A549 (cell line): ENCODE data around the gene ANKDD1A. TPM values are rescaled to one million over a fixed set of nuclear protein-coding genes. Genes with fewer than 3 reads are reported as not detected.

Experiments
- ATAC-seq, 2 experiments: fragments of 200-7000 bp in 1 of 2; fragments of >200 bp in 1 of 2; cut with Nextera tagmentation in 1 of 2; cut with Tn5 transposase in 1 of 2; 3 replicates each; pipeline versions ENCODE4 v1.8.0 to v1.9.1; 2018 to 2020; ENCODE audit warnings: mild to moderate bottlenecking in 1 of 2, moderate library complexity in 1 of 2
- CTCF ChIA-PET: fragments of 300-600 bp; sonication (Branson Sonifier 250); formaldehyde crosslinking; extraction: SDS; loops from one replicate; lab custom pipeline; 2021; ENCODE audit warnings: antibody characterized with exemption, inconsistent platforms; lab: Yijun Ruan, JAX
- POLR2A ChIA-PET: fragments of 350-600 bp; formaldehyde crosslinking; extraction: SDS; loops from one replicate; lab custom pipeline; 2021; ENCODE audit warnings: antibody characterized with exemption, inconsistent platforms; lab: Yijun Ruan, JAX
- DNase-seq, 2 experiments: peaks; one replicate each; pipeline versions ENCODE4 v3.0.0 to v3.0.0-alpha.2; 2011 to 2016; ENCODE audit warnings: low read depth in 1 of 2, low spot score in 1 of 2
- FAIRE-seq: peaks from 2 replicates; lab custom pipeline; 2011; peaks lifted over from hg19 to GRCh38; lab: Jason Lieb, UNC
- H3K27ac ChIP-seq, 2 experiments: fragments of >200 bp; sonication (Bioruptor Twin); formaldehyde crosslinking; 3 replicates each; pipeline ENCODE4 v1.5.1; 2016 to 2017
- H3K4me1 ChIP-seq: fragments of >200 bp; sonication (Bioruptor Twin); formaldehyde crosslinking; 3 replicates; pipeline ENCODE4 v1.6.1; 2016
- H3K4me2 ChIP-seq: fragments of >200 bp; sonication (Bioruptor Twin); formaldehyde crosslinking; 3 replicates; pipeline ENCODE4 v1.6.1; 2016
- H3K4me3 ChIP-seq: fragments of >200 bp; sonication (Bioruptor Twin); formaldehyde crosslinking; 3 replicates; pipeline ENCODE4 v1.5.1; 2016
- H3K9me3 ChIP-seq: fragments of >200 bp; sonication (Bioruptor Twin); formaldehyde crosslinking; 3 replicates; pipeline ENCODE4 v1.6.1; 2016
- BCL3 ChIP-seq: fragments of >200 bp; sonication (Bioruptor Twin); formaldehyde crosslinking; IDR thresholded peaks from 3 replicates; pipeline ENCODE4 v1.6.1; 2016
- CHD2 ChIP-seq: fragments of 150-350 bp; IDR thresholded peaks from 2 replicates; pipeline ENCODE4 v1.6.1; 2014; ENCODE audit warnings: low read length; ENCODE audit not compliant: partially characterized antibody
- CHD4 ChIP-seq: fragments of 200-600 bp; sonication (generic); IDR thresholded peaks from 2 replicates; pipeline ENCODE4 v1.6.1; 2016; ENCODE audit warnings: antibody characterized with exemption, mild to moderate bottlenecking, borderline replicate concordance
- E2F6 ChIP-seq: IDR thresholded peaks from 2 replicates; pipeline ENCODE4 v1.6.1; 2012; ENCODE audit warnings: low read depth, borderline replicate concordance
- EHF ChIP-seq: fragments of 250-450 bp; sonication (Bioruptor Pico); IDR thresholded peaks from 2 replicates; pipeline ENCODE4 v1.5.0; 2020; ENCODE audit warnings: mild to moderate bottlenecking
- EP300 ChIP-seq, 2 experiments: fragments of >200 bp; sonication (Bioruptor Twin); formaldehyde crosslinking; IDR thresholded peaks; 2 replicates in 1 of 2; 3 replicates in 1 of 2; pipeline ENCODE4 v1.6.1; 2016 to 2017
- ESRRA ChIP-seq: fragments of 150-350 bp; IDR thresholded peaks from 2 replicates; pipeline ENCODE4 v1.6.1; 2014; ENCODE audit warnings: mild to moderate bottlenecking, low read length, borderline replicate concordance
- FOSB ChIP-seq: fragments of 250-450 bp; sonication (Bioruptor Pico); IDR thresholded peaks from 2 replicates; pipeline ENCODE4 v1.5.0; 2020; ENCODE audit warnings: mild to moderate bottlenecking, moderate library complexity
- HDAC2 ChIP-seq: fragments of 200-600 bp; sonication (generic); IDR thresholded peaks from 2 replicates; pipeline ENCODE4 v1.6.1; 2016
- HES2 ChIP-seq: fragments of >200 bp; sonication (Bioruptor Twin); formaldehyde crosslinking; IDR thresholded peaks from 2 replicates; pipeline ENCODE4 v1.6.1; 2016
- HEYL ChIP-seq: fragments of 250-450 bp; sonication (Bioruptor Pico); IDR thresholded peaks from 2 replicates; pipeline ENCODE4 v1.8.0; 2021; ENCODE audit warnings: mild to moderate bottlenecking, moderate library complexity
- HOXA7 ChIP-seq: fragments of 250-450 bp; sonication (Bioruptor Pico); IDR thresholded peaks from 2 replicates; pipeline ENCODE4 v1.5.0; 2020; ENCODE audit warnings: mild to moderate bottlenecking, moderate library complexity
- HOXB13 ChIP-seq: fragments of 250-450 bp; sonication (Bioruptor Pico); IDR thresholded peaks from 2 replicates; pipeline ENCODE4 v1.5.0; 2020; ENCODE audit warnings: low read depth, mild to moderate bottlenecking, moderate library complexity
- HOXB5 ChIP-seq: fragments of 250-450 bp; sonication (Bioruptor Pico); IDR thresholded peaks from 2 replicates; pipeline ENCODE4 v1.5.0; 2020; ENCODE audit warnings: mild to moderate bottlenecking, moderate library complexity
- MAX ChIP-seq: IDR thresholded peaks from 2 replicates; pipeline ENCODE4 v1.6.1; 2012
- NFE2L2 ChIP-seq: fragments of 150-350 bp; conservative IDR thresholded peaks from 2 replicates; pipeline ENCODE4 v1.6.1; 2014; ENCODE audit warnings: low read length
- NPAS2 ChIP-seq: fragments of 250-450 bp; sonication (Bioruptor Pico); IDR thresholded peaks from 2 replicates; pipeline ENCODE4 v1.8.0; 2022; ENCODE audit warnings: mild to moderate bottlenecking, moderate library complexity, borderline replicate concordance
- PHF8 ChIP-seq: fragments of 200-600 bp; sonication (generic); IDR thresholded peaks from 2 replicates; pipeline ENCODE4 v1.6.1; 2016; ENCODE audit warnings: low read depth, mild to moderate bottlenecking, antibody characterized with exemption, moderate library complexity, borderline replicate concordance
- POLR2AphosphoS2 ChIP-seq: conservative IDR thresholded peaks from 2 replicates; pipeline ENCODE4 v1.6.1; 2012; ENCODE audit warnings: low read length, improper control_type of control experiment, inconsistent platforms
- RAD21 ChIP-seq, 2 experiments: fragments of >200 bp in 1 of 2; sonication (Bioruptor Twin) in 1 of 2; formaldehyde crosslinking in 1 of 2; IDR thresholded peaks in 1 of 2; conservative IDR thresholded peaks in 1 of 2; 2 replicates in 1 of 2; 3 replicates in 1 of 2; pipeline ENCODE4 v1.6.1; 2012 to 2018; ENCODE audit warnings: inconsistent platforms in 1 of 2
- RCOR1 ChIP-seq: fragments of 150-350 bp; IDR thresholded peaks from 2 replicates; pipeline ENCODE4 v1.6.1; 2014; ENCODE audit warnings: antibody characterized with exemption, low read length, low read depth
- SREBF2 ChIP-seq: fragments of 450-650 bp; IDR thresholded peaks from 2 replicates; pipeline ENCODE4 v1.6.1; 2014; ENCODE audit warnings: mild to moderate bottlenecking, moderate library complexity
- TFCP2L1 ChIP-seq: fragments of 250-450 bp; sonication (Bioruptor Pico); IDR thresholded peaks from 2 replicates; pipeline ENCODE4 v1.5.0; 2021; ENCODE audit warnings: mild to moderate bottlenecking
- USF2 ChIP-seq: fragments of 450-650 bp; IDR thresholded peaks from 2 replicates; pipeline ENCODE4 v1.6.1; 2014; ENCODE audit warnings: antibody characterized with exemption
- ZC3H11A ChIP-seq: fragments of 450-650 bp; IDR thresholded peaks from 2 replicates; pipeline ENCODE4 v1.6.1; 2014; ENCODE audit warnings: antibody characterized with exemption, mild to moderate bottlenecking
- WGBS: methylation state at CpG from one replicate; pipeline ENCODE4 v1.1.6; 2017; ENCODE audit errors: missing lambda C conversion rate; 5-methylcytosine and 5-hydroxymethylcytosine counted together
- polyA plus RNA-seq, 4 experiments: library from polyadenylated mRNA; depleted of rRNA in 3 of 4; stranded (reverse); fragments of >200 nt; fragmentation: RNase III in 1 of 4; extraction: RNeasy Plus Mini Kit Qiagen cat#74134 plus additional on column Dnase treatment in 1 of 4; gene quantifications; 2 replicates in 3 of 4; 3 replicates in 1 of 4; pipeline ENCODE4 v1.2.3, GENCODE V29; 2011 to 2017

Gene ANKDD1A
- polyA plus RNA-seq, 2 of the 4 experiments (the other 2 are of a cell fraction): 2.7 to 2.8 TPM

- FAIRE-seq (peak; percentile 36), ATAC-seq (no peak), DNase-seq (no peak)
- ChIA-PET CTCF (no interaction called here), POLR2A (no interaction called here)
- H3K27ac ChIP-seq: no peak overlapping the region
- H3K9me3 ChIP-seq: no peaks in the 10 kb centered on the region
- H3K4me1 ChIP-seq: peaks cover 19% of the 10 kb centered on the region
- no peak overlapping the region for H3K4me3 ChIP-seq
- no peak overlapping the region for H3K4me2 ChIP-seq
- TF ChIP-seq MAX (no peak), HOXA7 (CRISPR knock-in tag) (no peak), RAD21 (conservative IDR thresholded peaks at IDR 0.05 in 1 of 2, IDR thresholded peaks at IDR 0.05 in 1 of 2) (no peak), HDAC2 (no peak), POLR2AphosphoS2 (no peak), BCL3 (no peak), SREBF2 (no peak), ZC3H11A (no peak), HEYL (no peak), EP300 (IDR thresholded peaks at IDR 0.05) (no peak), HOXB5 (CRISPR knock-in tag) (no peak), USF2 (no peak), NFE2L2 (no peak), HOXB13 (CRISPR knock-in tag) (no peak), CHD2 (no peak), HES2 (no peak), RCOR1 (no peak)
These were observed 42.2 kb upstream of the ANKDD1A start for GRCh38 chr15:64869501-64869900.

- Histone ChIP-seq H3K27ac (no peak overlapping the region), H3K4me3 (no peak overlapping the region), H3K4me2 (no peak overlapping the region)
- DNase-seq: no peak
- ATAC-seq: no peak
- 88% methylated on average over 9 of the region's 9 CpGs for WGBS
- POLR2A ChIA-PET: interaction anchor here (0.5 kb wide), 1 partner anchor 110 kb away, joined by 5 read pairs; no protein-coding TSS in a partner anchor
- TF ChIP-seq NFE2L2 (no peak), PHF8 (no peak)
- TF ChIP-seq, all 56 proteins: peak for 0
- Histone ChIP-seq H3K4me1 (peaks cover 17% of the 10 kb centered on the region), H3K9me3 (no peaks in the 10 kb centered on the region)
- CTCF ChIA-PET: no interaction called here
- no peak for FAIRE-seq
These were observed 41.3 kb upstream of the ANKDD1A start for GRCh38 chr15:64870353-64870752.

- no peak for ATAC-seq
- no peaks in the 10 kb centered on the region for H3K9me3 ChIP-seq
- no peak overlapping the region for H3K4me3 ChIP-seq
- CTCF ChIA-PET: interaction anchor here (0.9 to 1.9 kb wide), 2 partner anchors 8 to 40 kb away, joined by 3 to 5 read pairs; no protein-coding TSS in a partner anchor
- FAIRE-seq: no peak
- 85% methylated on average over 3 of the region's 3 CpGs for WGBS
- no peak for DNase-seq
- H3K4me1 ChIP-seq: peaks cover 7% of the 10 kb centered on the region
- TF ChIP-seq TFCP2L1 (CRISPR knock-in tag) (no peak), FOSB (CRISPR knock-in tag) (no peak), EHF (CRISPR knock-in tag) (no peak), ZC3H11A (no peak), HEYL (no peak), USF2 (no peak), E2F6 (no peak), ESRRA (no peak), CHD4 (no peak), HOXA7 (CRISPR knock-in tag) (no peak), NPAS2 (CRISPR knock-in tag) (no peak)
- H3K4me2 ChIP-seq: no peak overlapping the region
- POLR2A ChIA-PET: no interaction called here
- H3K27ac ChIP-seq: no peak overlapping the region
These were observed 36.0 kb upstream of the ANKDD1A start for GRCh38 chr15:64875641-64876223.
